Measurements from ENCODE around the gene TACR2.

The TACR2 gene

DNA sequence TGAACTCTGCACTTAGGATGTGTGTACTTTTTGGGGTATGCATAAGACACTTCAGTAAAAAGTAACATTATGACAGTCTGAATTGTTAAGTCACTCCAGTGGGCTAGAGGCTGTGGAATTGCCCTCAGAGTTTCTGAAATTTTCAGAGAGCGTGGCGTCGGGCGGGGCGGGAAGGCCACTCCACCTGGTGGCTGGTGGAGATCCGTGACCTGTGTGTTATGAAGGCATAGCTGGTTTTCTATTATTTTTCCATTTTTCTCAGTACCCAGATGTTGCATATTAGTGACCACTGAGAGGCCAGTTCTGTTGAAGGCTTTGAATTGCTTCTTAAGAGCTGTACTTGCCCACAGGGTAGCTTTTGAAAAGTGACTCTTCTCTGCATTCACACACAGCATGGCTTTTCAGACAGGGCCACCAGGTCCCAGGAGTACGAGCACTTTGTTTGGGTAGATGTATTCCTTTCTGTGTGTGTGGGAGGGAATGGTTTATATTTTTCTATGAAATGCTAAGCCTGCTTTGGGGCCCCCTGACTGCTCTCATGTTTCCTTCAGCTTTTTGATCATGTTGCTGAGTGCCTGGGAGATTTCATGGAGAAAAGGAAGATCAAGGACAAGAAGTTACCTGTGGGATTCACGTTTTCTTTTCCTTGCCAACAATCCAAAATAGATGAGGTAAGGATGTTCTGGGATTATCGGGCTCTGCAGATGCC, 52.3 kb downstream of the TACR2 start:
- TF ChIP-seq CTCF (IDR thresholded peaks at IDR 0.05; ENCODE audit: borderline replicate concordance, extremely low read depth, low read length, poor library complexity, severe bottlenecking), result no peak
- TF ChIP-seq EZH2 (IDR thresholded peaks at IDR 0.05; ENCODE audit: borderline replicate concordance, low read depth, low read length, severe bottlenecking), result no peak
- H2AFZ ChIP-seq (ENCODE audit: low read depth, low read length), result no peak overlapping the region
- peaks cover 31% of the 10 kb centered on the region for H4K20me1 ChIP-seq (ENCODE audit: insufficient read depth, low read length)
- H3K4me2 ChIP-seq (ENCODE audit: insufficient read depth, low read length), result no peak overlapping the region
- DNase-seq (no peak), ATAC-seq (ENCODE audit: insufficient read depth, low read depth) (no peak)
- H3K27me3 ChIP-seq (ENCODE audit: insufficient read depth, low read length, poor library complexity), result no peaks in the 10 kb centered on the region
- H3K9ac ChIP-seq (ENCODE audit: low read depth, low read length), result no peak overlapping the region
- H3K4me3 ChIP-seq (ENCODE audit: low read depth in 1 of 2, low read length in 2 of 2), result no peak overlapping the region
- no peaks in the 10 kb centered on the region for H3K9me3 ChIP-seq (ENCODE audit: insufficient read depth, low read length, severe bottlenecking)
- H3K36me3 ChIP-seq (ENCODE audit: insufficient read depth, low read length), result peaks cover 83% of the 10 kb centered on the region
- no peak overlapping the region for H3K27ac ChIP-seq (ENCODE audit: low read length)
- no peaks in the 10 kb centered on the region for H3K79me2 ChIP-seq (ENCODE audit: insufficient read depth, low read length)
- H3K4me1 ChIP-seq (ENCODE audit: insufficient read depth, low read length), result no peaks in the 10 kb centered on the region

- ATAC-seq (ENCODE audit: insufficient read depth, low read depth), result no peak
- H3K27me3 ChIP-seq (ENCODE audit: insufficient read depth, low read length, poor library complexity), result no peaks in the 10 kb centered on the region
These were observed 53.1 kb downstream of the TACR2 start for GRCh38 chr10:69363666-69364065.

DNA sequence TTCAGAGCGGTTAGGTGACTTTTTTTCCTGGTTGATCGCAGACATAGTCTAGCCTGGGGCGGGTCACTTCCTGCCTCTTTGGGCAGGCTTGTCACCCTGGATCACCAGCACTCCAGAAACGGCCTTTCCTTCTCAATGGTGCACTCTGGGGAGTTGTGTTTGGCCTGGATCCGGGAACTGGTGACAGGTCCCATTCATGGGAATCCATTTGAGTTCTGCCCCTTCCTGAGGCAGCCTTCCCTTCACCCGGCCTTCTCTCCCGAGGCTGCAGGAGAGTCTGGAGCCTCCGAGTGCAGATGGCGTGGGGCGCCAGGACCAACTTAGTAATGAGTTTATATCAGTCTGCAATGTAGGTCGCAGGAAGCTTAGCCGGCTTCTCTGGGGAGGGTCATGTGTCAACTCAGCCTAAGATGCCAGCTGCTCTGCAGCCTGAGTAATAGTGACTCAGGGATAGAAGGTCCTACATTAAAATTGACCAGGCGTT, 54.2 kb downstream of the TACR2 start:
- Histone ChIP-seq H3K9me3 (ENCODE audit: insufficient read depth, low read length, severe bottlenecking) (no peaks in the 10 kb centered on the region), H3K4me1 (ENCODE audit: insufficient read depth, low read length) (no peaks in the 10 kb centered on the region), H3K27me3 (ENCODE audit: insufficient read depth, low read length, poor library complexity) (no peaks in the 10 kb centered on the region), H3K9ac (ENCODE audit: low read depth, low read length) (no peak overlapping the region), H3K36me3 (ENCODE audit: insufficient read depth, low read length) (peaks cover 66% of the 10 kb centered on the region), H3K79me2 (ENCODE audit: insufficient read depth, low read length) (no peaks in the 10 kb centered on the region), H3K4me3 (ENCODE audit: low read depth in 1 of 2, low read length in 2 of 2) (no peak overlapping the region), H4K20me1 (ENCODE audit: insufficient read depth, low read length) (peaks cover 28% of the 10 kb centered on the region), H3K27ac (ENCODE audit: low read length) (no peak overlapping the region), H2AFZ (ENCODE audit: low read depth, low read length) (no peak overlapping the region), H3K4me2 (ENCODE audit: insufficient read depth, low read length) (no peak overlapping the region)
- TF ChIP-seq EZH2 (IDR thresholded peaks at IDR 0.05; ENCODE audit: borderline replicate concordance, low read depth, low read length, severe bottlenecking) (no peak), CTCF (IDR thresholded peaks at IDR 0.05; ENCODE audit: borderline replicate concordance, extremely low read depth, low read length, poor library complexity, severe bottlenecking) (no peak)
- DNase-seq (no peak), ATAC-seq (ENCODE audit: insufficient read depth, low read depth) (no peak)

More at GRCh38 chr10:69363666-69364065, 53.1 kb downstream of the TACR2 start:
- H3K36me3 ChIP-seq (ENCODE audit: insufficient read depth, low read length), result peaks cover 76% of the 10 kb centered on the region
- TF ChIP-seq CTCF (IDR thresholded peaks at IDR 0.05; ENCODE audit: borderline replicate concordance, extremely low read depth, low read length, poor library complexity, severe bottlenecking) (no peak), EZH2 (IDR thresholded peaks at IDR 0.05; ENCODE audit: borderline replicate concordance, low read depth, low read length, severe bottlenecking) (no peak)
- H4K20me1 ChIP-seq (ENCODE audit: insufficient read depth, low read length), result peaks cover 26% of the 10 kb centered on the region
- no peak overlapping the region for H3K4me3 ChIP-seq (ENCODE audit: low read depth in 1 of 2, low read length in 2 of 2)
- no peaks in the 10 kb centered on the region for H3K79me2 ChIP-seq (ENCODE audit: insufficient read depth, low read length)
- DNase-seq, result no peak
- H3K27ac ChIP-seq (ENCODE audit: low read length), result no peak overlapping the region
- H3K9me3 ChIP-seq (ENCODE audit: insufficient read depth, low read length, severe bottlenecking), result no peaks in the 10 kb centered on the region
- no peak overlapping the region for H3K9ac ChIP-seq (ENCODE audit: low read depth, low read length)
- no peak overlapping the region for H3K4me2 ChIP-seq (ENCODE audit: insufficient read depth, low read length)
- no peaks in the 10 kb centered on the region for H3K4me1 ChIP-seq (ENCODE audit: insufficient read depth, low read length)
- no peak overlapping the region for H2AFZ ChIP-seq (ENCODE audit: low read depth, low read length)

Data from DND-41 (cell line).